Fibroblast of mammary gland (primary cell): ENCODE measurements around the gene CTU2.

Experiments
- DNase-seq: peaks from one replicate; pipeline ENCODE4 v3.0.0-alpha.2; 2010; ENCODE audit warnings: low read depth
- H3K4me3 ChIP-seq: 2 replicates; pipeline ENCODE4 v1.5.1; 2011; ENCODE audit warnings: low read depth, mild to moderate bottlenecking, low read length, moderate library complexity; ENCODE audit not compliant: control insufficient read depth
- CTCF ChIP-seq: conservative IDR thresholded peaks from 2 replicates; pipeline ENCODE4 v1.5.1; 2011; ENCODE audit warnings: low read depth, low read length, inconsistent platforms; ENCODE audit not compliant: control insufficient read depth, insufficient read depth

Gene CTU2

GRCh38 chr16:88705801-88706228 is 488 bp upstream of the CTU2 start:
- no peak for TF ChIP-seq CTCF
- peak overlapping the region; percentile 52 for H3K4me3 ChIP-seq
- DNase-seq, result no peak

DNA sequence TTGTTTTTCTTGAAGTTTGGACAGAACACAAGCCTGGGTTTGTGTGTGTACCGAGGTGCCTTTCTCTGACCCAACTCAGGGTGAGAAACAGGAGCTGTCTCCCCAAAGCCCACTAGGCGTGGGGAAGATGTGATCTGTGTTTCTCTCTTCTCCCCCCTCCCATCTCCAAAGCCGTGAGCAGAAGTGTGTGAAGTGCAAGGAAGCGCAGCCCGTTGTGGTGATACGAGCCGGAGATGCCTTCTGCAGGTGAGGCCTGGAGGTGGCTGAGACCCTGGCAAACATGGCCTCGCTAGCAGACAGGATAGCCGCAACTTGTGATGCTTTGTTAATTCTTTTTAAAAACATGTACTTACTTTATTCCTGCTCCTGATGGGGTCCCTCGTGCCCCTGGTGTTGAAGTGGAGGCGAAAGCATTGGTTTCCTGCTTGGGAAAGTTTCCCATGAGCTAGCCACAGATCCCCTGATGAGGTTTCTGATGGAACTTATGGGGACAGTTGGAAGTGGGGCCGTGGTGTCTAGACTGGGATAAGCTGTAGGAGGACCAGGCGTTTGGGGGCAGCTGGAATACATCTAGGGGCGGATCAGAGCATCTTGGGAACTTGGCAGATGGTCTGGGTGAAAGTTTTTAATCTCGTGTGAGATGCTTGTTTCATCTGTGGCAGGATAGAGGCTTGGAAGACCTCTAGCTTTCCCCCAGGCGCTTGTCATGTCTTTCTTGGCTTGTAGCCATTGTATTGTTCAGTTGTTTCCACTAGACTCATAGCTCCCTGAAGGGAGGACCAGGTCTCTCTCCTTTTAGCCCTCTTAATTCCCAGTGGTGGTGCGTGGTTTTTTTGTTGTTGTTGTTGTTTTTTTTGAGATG is 893 bp downstream of the CTU2 start:
- H3K4me3 ChIP-seq, result peak overlapping the region; percentile 91
- no peak for TF ChIP-seq CTCF
- no peak for DNase-seq

DNA sequence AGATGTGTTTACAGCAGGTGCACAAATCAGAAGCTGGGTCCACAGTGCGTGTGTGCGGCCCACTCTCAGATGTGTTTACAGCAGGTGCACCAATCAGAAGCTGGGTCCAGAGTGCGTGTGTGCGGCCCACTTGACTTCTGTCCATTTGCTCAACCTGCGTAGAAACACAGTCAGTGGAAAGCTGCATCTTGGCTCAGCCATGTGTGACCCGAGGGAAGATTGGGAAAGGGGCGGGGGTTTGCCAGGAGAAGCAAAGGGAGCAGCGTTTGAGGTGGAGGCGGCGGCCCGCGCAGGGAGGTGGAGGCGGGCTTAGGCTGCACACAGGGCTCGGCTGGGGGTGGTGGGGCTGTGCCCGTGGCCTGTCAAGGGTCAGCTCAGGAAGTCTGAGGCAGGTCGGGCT is 4.3 kb downstream of the CTU2 start:
- DNase-seq, result no peak
- H3K4me3 ChIP-seq, result no peak overlapping the region
- TF ChIP-seq CTCF, result no peak

- TF ChIP-seq CTCF, result no peak
- no peak for DNase-seq
- no peak overlapping the region for H3K4me3 ChIP-seq
Observed at GRCh38 chr16:88711750-88712340, 5.5 kb downstream of the CTU2 start.

DNA sequence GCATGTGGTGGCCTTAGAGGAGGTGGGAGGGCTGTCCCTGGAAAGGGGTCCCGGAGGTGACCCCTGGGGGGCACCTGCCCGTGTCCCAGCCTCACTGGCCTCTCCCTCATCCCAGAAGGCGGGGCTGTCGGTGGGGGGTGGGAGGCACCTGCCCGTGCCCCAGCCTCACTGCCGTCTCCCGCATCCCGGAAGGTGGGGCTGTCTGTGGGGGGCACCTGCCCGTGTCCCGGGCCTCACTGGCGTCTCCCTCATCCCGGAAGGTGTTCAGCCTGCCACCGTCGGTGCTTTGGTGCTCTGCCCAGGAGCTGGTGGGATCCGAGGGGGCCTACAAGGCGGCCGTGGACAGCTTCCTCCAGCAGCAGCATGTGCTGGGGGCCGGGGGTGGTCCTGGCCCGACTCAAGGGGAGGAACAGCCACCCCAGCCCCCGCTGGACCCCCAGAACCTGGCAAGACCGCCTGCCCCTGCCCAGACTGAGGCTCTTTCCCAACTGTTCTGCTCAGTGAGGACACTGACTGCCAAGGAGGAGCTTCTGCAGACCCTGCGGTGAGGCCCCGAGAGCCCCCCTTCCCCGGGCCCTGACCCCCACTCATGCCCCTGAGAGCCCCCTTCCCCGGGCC is 6.2 kb downstream of the CTU2 start:
- no peak for DNase-seq
- no peak overlapping the region for H3K4me3 ChIP-seq
- no peak for TF ChIP-seq CTCF

- no peak for TF ChIP-seq CTCF
- DNase-seq, result no peak
- no peak overlapping the region for H3K4me3 ChIP-seq
Observed at GRCh38 chr16:88713054-88713453, 6.8 kb downstream of the CTU2 start.
